HFF-Myc (cell line): ENCODE results near the gene TESMIN.

Source experiments
- DNase-seq: peaks from one replicate; pipeline ENCODE4 v3.0.0-alpha.2; 2011; ENCODE audit warnings: low read depth; ENCODE audit errors: extremely low read depth
- H3K4me3 ChIP-seq: replicated peaks from 2 replicates; pipeline ENCODE4 v1.5.1; 2011; ENCODE audit warnings: low read depth, mild to moderate bottlenecking, control low read depth, low read length
- CTCF ChIP-seq: IDR thresholded peaks from 2 replicates; pipeline ENCODE4 v1.5.1; 2012; ENCODE audit warnings: mild to moderate bottlenecking, low read depth, low read length, control low read depth; ENCODE audit errors: missing control alignments

The TESMIN gene

GRCh38 chr11:68673306-68673945 lies 77.9 kb downstream of the TESMIN start:
- DNase-seq = peak; percentile 30
- H3K4me3 ChIP-seq = no peak overlapping the region
- TF ChIP-seq CTCF = no peak

GRCh38 chr11:68670208-68670992 lies 80.9 kb downstream of the TESMIN start:
- no peak for DNase-seq
- H3K4me3 ChIP-seq = no peak overlapping the region
- TF ChIP-seq CTCF = no peak

- no peak for DNase-seq
- TF ChIP-seq CTCF = no peak
- H3K4me3 ChIP-seq = no peak overlapping the region
Observed at GRCh38 chr11:68669301-68670090, 81.8 kb downstream of the TESMIN start.

- H3K4me3 ChIP-seq = no peak overlapping the region
- no peak for DNase-seq
- no peak for TF ChIP-seq CTCF
Observed at GRCh38 chr11:68667511-68668500, 83.5 kb downstream of the TESMIN start.

- no peak overlapping the region for H3K4me3 ChIP-seq
- TF ChIP-seq CTCF = no peak
- no peak for DNase-seq
Observed at GRCh38 chr11:68666849-68667248, 84.5 kb downstream of the TESMIN start.

- no peak for TF ChIP-seq CTCF
- no peak overlapping the region for H3K4me3 ChIP-seq
- DNase-seq = no peak
Observed at GRCh38 chr11:68665436-68665835, 85.9 kb downstream of the TESMIN start.
